Naive thymus-derived CD4-positive, alpha-beta T cell (primary cell): Measurements from ENCODE around the gene ADAMTS8. TPM values are rescaled to one million over a fixed set of nuclear protein-coding genes. Genes with fewer than 3 reads are reported as not detected.

Experiments used
- ATAC-seq: fragments of 150-1000 bp; cut with Tn5 transposase; 2 replicates; pipeline ENCODE4 v1.10.0; 2021; ENCODE audit warnings: mild to moderate bottlenecking, moderate library complexity
- CTCF ChIA-PET: fragments of 350-600 bp; sonication (Branson Sonifier 250); formaldehyde crosslinking; loops from one replicate; lab custom pipeline; 2021; ENCODE audit warnings: antibody characterized with exemption; lab: Charles Lee
- POLR2A ChIA-PET: fragments of 350-600 bp; sonication (Branson Sonifier 250); formaldehyde crosslinking; loops from one replicate; lab custom pipeline; 2021; ENCODE audit warnings: antibody characterized with exemption, inconsistent platforms; lab: Charles Lee
- DNase-seq, 9 donors: peaks; one replicate each; pipeline versions ENCODE4 v3.0.0 to v3.0.0-alpha.2; 2020 to 2022; ENCODE audit warnings: mixed read lengths in 1 of 9
- H3K27ac ChIP-seq: one replicate; pipeline ENCODE4 v1.7.0; 2013; ENCODE audit warnings: mild to moderate bottlenecking, low read depth, low read length, moderate library complexity
- H3K27me3 ChIP-seq, 2 donors: one replicate each; pipeline ENCODE4 v1.7.0; 2013; ENCODE audit warnings: low read length in 2 of 2, mild to moderate bottlenecking in 2 of 2, moderate library complexity in 2 of 2; ENCODE audit not compliant: control insufficient read depth in 2 of 2, insufficient read depth in 2 of 2
- H3K36me3 ChIP-seq, 3 experiments: 1 replicate in 2 of 3; 2 replicates in 1 of 3; pipeline ENCODE4 v1.7.0; 2013; ENCODE audit warnings: low read length in 3 of 3, mild to moderate bottlenecking in 3 of 3, moderate library complexity in 1 of 3; ENCODE audit not compliant: insufficient read depth in 3 of 3, control insufficient read depth in 2 of 3
- H3K4me1 ChIP-seq, 2 donors: one replicate each; pipeline ENCODE4 v1.7.0; 2013; ENCODE audit warnings: low read length in 2 of 2, mild to moderate bottlenecking in 2 of 2, moderate library complexity in 1 of 2; ENCODE audit not compliant: control insufficient read depth in 2 of 2, insufficient read depth in 2 of 2
- H3K4me3 ChIP-seq: 2 replicates; pipeline ENCODE4 v1.7.0; 2013; ENCODE audit warnings: mild to moderate bottlenecking, low read length
- H3K9me3 ChIP-seq, 3 experiments: 1 replicate in 2 of 3; 2 replicates in 1 of 3; pipeline ENCODE4 v1.7.0; 2013; ENCODE audit warnings: low read length in 3 of 3; ENCODE audit not compliant: control insufficient read depth in 2 of 3
- H3K27ac Mint-ChIP-seq, 9 donors: one replicate each; pipeline ENCODE4 v1.8.0; 2020 to 2022; ENCODE audit warnings: mixed read lengths in 9 of 9, mild to moderate bottlenecking in 8 of 9, moderate library complexity in 5 of 9, inconsistent platforms in 2 of 9
- H3K27me3 Mint-ChIP-seq, 5 donors: one replicate each; pipeline ENCODE4 v1.8.0; 2021 to 2022; ENCODE audit warnings: mixed read lengths in 5 of 5, mild to moderate bottlenecking in 1 of 5
- H3K36me3 Mint-ChIP-seq, 5 donors: one replicate each; pipeline ENCODE4 v1.8.0; 2020 to 2022; ENCODE audit warnings: mixed read lengths in 5 of 5, mild to moderate bottlenecking in 3 of 5, inconsistent platforms in 1 of 5
- H3K4me1 Mint-ChIP-seq, 7 donors: one replicate each; pipeline ENCODE4 v1.8.0; 2020 to 2022; ENCODE audit warnings: mixed read lengths in 7 of 7, mild to moderate bottlenecking in 3 of 7, inconsistent platforms in 1 of 7
- H3K4me3 Mint-ChIP-seq, 10 donors: one replicate each; pipeline ENCODE4 v1.8.0; 2020 to 2022; ENCODE audit warnings: mild to moderate bottlenecking in 10 of 10, mixed read lengths in 10 of 10, moderate library complexity in 6 of 10, inconsistent platforms in 2 of 10
- H3K9me3 Mint-ChIP-seq, 11 donors: one replicate each; pipeline ENCODE4 v1.8.0; 2020 to 2022; ENCODE audit warnings: mixed read lengths in 11 of 11, mild to moderate bottlenecking in 4 of 11, inconsistent platforms in 1 of 11, moderate library complexity in 1 of 11
- intact Hi-C, 2 donors: fragments of 100-400 bp; cut with micrococcal nuclease; formaldehyde crosslinking; loops; one replicate each; pipeline ENCODE4 v1.15.1; 2023
- polyA plus RNA-seq, 2 donors: library from polyadenylated mRNA; unstranded; fragments of 300-500 nt; fragmentation: Illumina TruSeq; gene quantifications; one replicate each; pipeline ENCODE4 v1.2.3, GENCODE V29; 2021
- total RNA-seq, 6 experiments: library from RNA in 5 of 6; stranded (reverse) in 5 of 6; gene quantifications; 1 replicate in 5 of 6; 2 replicates in 1 of 6; pipeline ENCODE4 v1.2.3 and lab custom pipeline; 2021 to 2026

The ADAMTS8 gene
- total and polyA plus RNA-seq, 7 experiments from 2014 or later: not detected

- ATAC-seq: no peak
- ChIA-PET POLR2A (interaction anchor here (0.6 kb wide), 1 partner anchor 628 kb away, joined by 3 read pairs; no protein-coding TSS in a partner anchor), CTCF (no interaction called here)
- Mint-ChIP-seq H3K4me1 (peaks cover 0 to 9% (median 3%) of the 10 kb centered on the region in 7 donors), H3K4me3 (no peak overlapping the region), H3K9me3 (peaks cover 0 to 1% (median 0%) of the 10 kb centered on the region in 11 donors), H3K27ac (no peak overlapping the region), H3K27me3 (peaks cover 9 to 58% (median 28%) of the 10 kb centered on the region in 5 donors), H3K36me3 (no peaks in the 10 kb centered on the region)
- H3K4me3 ChIP-seq: no peak overlapping the region
- no peak for DNase-seq
- no peaks in the 10 kb centered on the region for H3K27me3 ChIP-seq
- H3K27ac ChIP-seq: no peak overlapping the region
- H3K9me3 ChIP-seq: no peaks in the 10 kb centered on the region
- H3K36me3 ChIP-seq: no peaks in the 10 kb centered on the region
- intact Hi-C loops: no loop called here
- no peaks in the 10 kb centered on the region for H3K4me1 ChIP-seq
Measured at GRCh38 chr11:130452940-130453339, 24.5 kb upstream of the ADAMTS8 start.

GRCh38 chr11:130452176-130452575 lies 23.8 kb upstream of the ADAMTS8 start:
- H3K4me1 ChIP-seq: no peaks in the 10 kb centered on the region
- no peak overlapping the region for H3K4me3 Mint-ChIP-seq
- H3K27me3 Mint-ChIP-seq: peaks cover 9 to 64% (median 31%) of the 10 kb centered on the region in 5 donors
- peaks cover 0 to 11% (median 4%) of the 10 kb centered on the region in 7 donors for H3K4me1 Mint-ChIP-seq
- intact Hi-C loops: no loop called here
- ChIA-PET POLR2A (no interaction called here), CTCF (interaction anchor here (1.0 to 1.1 kb wide), 2 partner anchors 10 to 24 kb away, joined by 3 read pairs; no protein-coding TSS in a partner anchor)
- no peak overlapping the region for H3K4me3 ChIP-seq
- no peak overlapping the region for H3K27ac ChIP-seq
- DNase-seq (no peak), ATAC-seq (no peak)
- no peak overlapping the region for H3K27ac Mint-ChIP-seq
- H3K27me3 ChIP-seq: no peaks in the 10 kb centered on the region
- no peaks in the 10 kb centered on the region for H3K36me3 ChIP-seq
- H3K9me3 Mint-ChIP-seq: peaks cover 0 to 1% (median 0%) of the 10 kb centered on the region in 11 donors
- H3K9me3 ChIP-seq: no peaks in the 10 kb centered on the region
- H3K36me3 Mint-ChIP-seq: no peaks in the 10 kb centered on the region

DNA sequence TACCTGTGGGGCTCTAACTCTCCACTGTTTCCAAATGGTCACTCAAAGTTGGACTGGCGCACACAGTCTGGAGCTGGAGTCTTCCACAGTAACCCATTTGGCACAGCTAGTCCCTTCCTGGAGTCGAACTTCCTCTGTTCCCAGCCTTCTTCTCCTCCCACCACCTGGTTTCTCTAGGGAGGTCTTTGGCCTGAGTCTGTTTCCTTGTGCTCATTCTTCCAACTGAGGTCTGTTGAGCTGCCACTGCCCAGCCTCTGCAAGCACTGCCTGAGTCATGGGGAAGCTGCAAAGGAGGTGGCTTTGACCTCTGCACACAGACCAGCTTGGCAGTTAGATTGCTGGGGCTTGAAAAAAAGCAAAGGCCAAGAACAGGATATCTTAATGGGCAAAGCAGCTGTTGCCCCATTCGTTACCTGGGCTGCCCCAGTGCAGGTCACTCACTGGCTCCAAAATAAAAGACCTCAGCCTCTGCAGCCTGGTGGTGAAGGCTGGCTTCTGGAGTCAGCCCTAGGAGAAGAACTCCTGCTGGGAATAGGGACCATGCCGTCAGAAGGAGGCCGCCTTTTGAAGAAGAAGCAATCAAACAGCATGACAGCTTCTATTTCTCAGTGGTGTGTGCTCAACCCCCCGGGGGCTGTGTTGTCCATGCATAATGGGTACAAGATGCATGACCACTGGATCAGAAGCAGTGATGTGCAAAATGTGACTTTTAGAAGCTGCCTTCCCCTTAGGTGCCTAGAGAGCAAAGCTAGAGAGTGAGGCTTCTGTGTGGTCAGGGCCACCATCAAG lies 23.0 kb upstream of the ADAMTS8 start:
- POLR2A ChIA-PET: no interaction called here
- no peaks in the 10 kb centered on the region for H3K27me3 ChIP-seq
- Mint-ChIP-seq H3K36me3 (no peaks in the 10 kb centered on the region), H3K27ac (no peak overlapping the region), H3K9me3 (peaks cover 0 to 1% (median 0%) of the 10 kb centered on the region in 11 donors), H3K4me1 (peaks cover 0 to 11% (median 4%) of the 10 kb centered on the region in 7 donors), H3K4me3 (no peak overlapping the region), H3K27me3 (peaks cover 9 to 71% (median 36%) of the 10 kb centered on the region in 5 donors)
- DNase-seq (no peak), ATAC-seq (no peak)
- CTCF ChIA-PET: interaction anchor here (1.0 to 1.1 kb wide), 2 partner anchors 9 to 24 kb away, joined by 3 read pairs; no protein-coding TSS in a partner anchor
- no peak overlapping the region for H3K4me3 ChIP-seq
- H3K9me3 ChIP-seq: no peaks in the 10 kb centered on the region
- H3K4me1 ChIP-seq: no peaks in the 10 kb centered on the region
- H3K36me3 ChIP-seq: no peaks in the 10 kb centered on the region
- intact Hi-C loops: no loop called here
- H3K27ac ChIP-seq: no peak overlapping the region

DNA sequence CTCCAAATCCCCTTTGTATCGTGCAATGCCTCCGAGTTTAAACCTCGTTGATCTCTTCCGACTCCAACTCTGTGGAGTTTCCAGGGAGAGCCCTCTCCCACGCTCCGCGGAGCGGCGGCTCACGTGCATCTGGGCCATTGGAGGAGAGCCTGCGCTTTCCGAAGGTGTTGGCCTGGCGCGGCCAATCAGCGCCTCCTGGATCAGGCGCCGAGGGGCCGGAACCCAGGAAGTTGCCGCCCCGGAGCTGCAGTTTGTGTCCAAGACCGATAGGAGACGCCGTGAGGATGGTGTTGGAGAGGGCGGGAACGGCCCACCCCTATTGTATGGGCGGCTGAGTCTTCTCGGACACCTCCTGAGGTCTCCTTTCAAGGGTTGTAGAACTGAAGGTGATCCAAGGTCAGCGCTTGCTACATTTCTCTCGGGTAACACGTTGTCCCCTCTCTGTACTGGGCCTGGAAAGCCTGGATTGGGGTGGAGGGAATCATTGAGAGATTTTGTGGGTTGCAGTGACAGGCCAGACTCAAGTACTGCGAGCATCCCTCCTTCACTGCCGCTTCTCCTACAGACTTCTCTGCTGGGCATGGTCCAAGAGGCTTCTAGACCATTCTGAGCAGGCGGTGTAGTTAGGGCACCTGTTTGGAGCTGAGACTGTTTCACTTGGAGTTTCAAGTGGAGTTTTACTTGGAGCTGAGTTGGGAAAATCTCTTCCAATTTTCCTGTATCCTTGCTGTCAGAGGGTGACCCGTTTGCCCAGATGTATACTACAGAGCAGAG lies 21.8 kb upstream of the ADAMTS8 start:
- H3K27me3 Mint-ChIP-seq: peaks cover 9 to 74% (median 39%) of the 10 kb centered on the region in 5 donors
- Histone ChIP-seq H3K36me3 (no peaks in the 10 kb centered on the region), H3K9me3 (no peaks in the 10 kb centered on the region), H3K27ac (no peak overlapping the region), H3K4me1 (no peaks in the 10 kb centered on the region), H3K27me3 (no peaks in the 10 kb centered on the region), H3K4me3 (no peak overlapping the region)
- intact Hi-C loops: no loop called here
- no peaks in the 10 kb centered on the region for H3K36me3 Mint-ChIP-seq
- peak overlapping the region in 2 of 10 donors; percentile 40 to 50 for H3K4me3 Mint-ChIP-seq
- peaks cover 0 to 11% (median 4%) of the 10 kb centered on the region in 7 donors for H3K4me1 Mint-ChIP-seq
- ATAC-seq (no peak), DNase-seq (no peak)
- POLR2A ChIA-PET: no interaction called here
- no peak overlapping the region for H3K27ac Mint-ChIP-seq
- CTCF ChIA-PET: no interaction called here
- H3K9me3 Mint-ChIP-seq: peaks cover 0 to 1% (median 0%) of the 10 kb centered on the region in 11 donors

- H3K4me3 Mint-ChIP-seq: peak overlapping the region in 6 of 10 donors; percentile 31 to 74 (median 53)
Measured at GRCh38 chr11:130449310-130449990, 21.0 kb upstream of the ADAMTS8 start.

More at GRCh38 chr11:130449310-130449990, 21.0 kb upstream of the ADAMTS8 start:
- H3K36me3 ChIP-seq: no peaks in the 10 kb centered on the region
- no peak for DNase-seq
- no peak overlapping the region for H3K27ac ChIP-seq
- peaks cover 9 to 74% (median 44%) of the 10 kb centered on the region in 5 donors for H3K27me3 Mint-ChIP-seq
- H3K4me3 ChIP-seq: no peak overlapping the region
- ChIA-PET POLR2A (no interaction called here), CTCF (no interaction called here)
- ATAC-seq: no peak
- H3K4me1 Mint-ChIP-seq: peaks cover 0 to 11% (median 4%) of the 10 kb centered on the region in 7 donors
- H3K4me1 ChIP-seq: no peaks in the 10 kb centered on the region
- no peaks in the 10 kb centered on the region for H3K9me3 ChIP-seq
- H3K36me3 Mint-ChIP-seq: no peaks in the 10 kb centered on the region
- no peaks in the 10 kb centered on the region for H3K27me3 ChIP-seq
- H3K9me3 Mint-ChIP-seq: peaks cover 0 to 1% (median 0%) of the 10 kb centered on the region in 11 donors
- no peak overlapping the region for H3K27ac Mint-ChIP-seq
- intact Hi-C loops: no loop called here
